ENCODE results near the gene TMPRSS3. TPM values are rescaled to one million over a fixed set of nuclear protein-coding genes. Genes with fewer than 3 reads are reported as not detected.

TMPRSS3 gene
- total RNA-seq, 2 experiments from 2014 or later, result 49.1 to 50.7 TPM

GRCh38 chr21:42392731-42393442, 3.0 kb downstream of the TMPRSS3 start:
- no peaks in the 10 kb centered on the region for H3K27me3 Mint-ChIP-seq
- peaks cover 84% of the 10 kb centered on the region for H3K36me3 Mint-ChIP-seq
- peak overlapping the region; percentile 51 for H3K4me3 Mint-ChIP-seq
- H3K27ac Mint-ChIP-seq, result peak overlapping the region; percentile 85
- no peak for DNase-seq
- H3K4me1 Mint-ChIP-seq, result peaks cover 61% of the 10 kb centered on the region
- H3K9me3 Mint-ChIP-seq, result no peaks in the 10 kb centered on the region

- H3K4me1 Mint-ChIP-seq, result peaks cover 62% of the 10 kb centered on the region
- H3K36me3 Mint-ChIP-seq, result peaks cover 82% of the 10 kb centered on the region
- no peak overlapping the region for H3K27ac Mint-ChIP-seq
- H3K9me3 Mint-ChIP-seq, result no peaks in the 10 kb centered on the region
- no peak overlapping the region for H3K4me3 Mint-ChIP-seq
- no peak for DNase-seq
- no peaks in the 10 kb centered on the region for H3K27me3 Mint-ChIP-seq
Observed at GRCh38 chr21:42391297-42391696, 4.6 kb downstream of the TMPRSS3 start.

GRCh38 chr21:42390696-42391095, 5.2 kb downstream of the TMPRSS3 start:
- Mint-ChIP-seq H3K9me3 (no peaks in the 10 kb centered on the region), H3K27me3 (no peaks in the 10 kb centered on the region), H3K27ac (no peak overlapping the region), H3K4me3 (no peak overlapping the region), H3K4me1 (peaks cover 62% of the 10 kb centered on the region), H3K36me3 (peaks cover 84% of the 10 kb centered on the region)
- DNase-seq, result no peak

- DNase-seq, result no peak
- Mint-ChIP-seq H3K27ac (no peak overlapping the region), H3K36me3 (peaks cover 84% of the 10 kb centered on the region), H3K27me3 (no peaks in the 10 kb centered on the region), H3K9me3 (no peaks in the 10 kb centered on the region), H3K4me3 (no peak overlapping the region), H3K4me1 (peaks cover 62% of the 10 kb centered on the region)
Observed at GRCh38 chr21:42390193-42390592, 5.7 kb downstream of the TMPRSS3 start.

GRCh38 chr21:42389449-42389835, 6.4 kb downstream of the TMPRSS3 start:
- no peak for DNase-seq
- Mint-ChIP-seq H3K4me1 (peaks cover 63% of the 10 kb centered on the region), H3K27ac (no peak overlapping the region), H3K9me3 (no peaks in the 10 kb centered on the region), H3K27me3 (no peaks in the 10 kb centered on the region), H3K36me3 (peaks cover 82% of the 10 kb centered on the region), H3K4me3 (no peak overlapping the region)

- H3K4me3 Mint-ChIP-seq, result no peak overlapping the region
- no peak overlapping the region for H3K27ac Mint-ChIP-seq
- H3K27me3 Mint-ChIP-seq, result no peaks in the 10 kb centered on the region
- H3K4me1 Mint-ChIP-seq, result peaks cover 66% of the 10 kb centered on the region
- no peak for DNase-seq
- no peaks in the 10 kb centered on the region for H3K9me3 Mint-ChIP-seq
- peaks cover 86% of the 10 kb centered on the region for H3K36me3 Mint-ChIP-seq
Observed at GRCh38 chr21:42388740-42389448, 7.0 kb downstream of the TMPRSS3 start.

- H3K4me3 Mint-ChIP-seq, result no peak overlapping the region
- H3K27me3 Mint-ChIP-seq, result no peaks in the 10 kb centered on the region
- no peak for DNase-seq
- H3K27ac Mint-ChIP-seq, result no peak overlapping the region
- peaks cover 91% of the 10 kb centered on the region for H3K36me3 Mint-ChIP-seq
- no peaks in the 10 kb centered on the region for H3K9me3 Mint-ChIP-seq
- peaks cover 58% of the 10 kb centered on the region for H3K4me1 Mint-ChIP-seq
Observed at GRCh38 chr21:42387843-42388340, 8.0 kb downstream of the TMPRSS3 start.

GRCh38 chr21:42387164-42387563, 8.7 kb downstream of the TMPRSS3 start:
- peaks cover 53% of the 10 kb centered on the region for H3K4me1 Mint-ChIP-seq
- DNase-seq, result no peak
- H3K4me3 Mint-ChIP-seq, result no peak overlapping the region
- no peak overlapping the region for H3K27ac Mint-ChIP-seq
- H3K9me3 Mint-ChIP-seq, result peaks cover 5% of the 10 kb centered on the region
- H3K27me3 Mint-ChIP-seq, result no peaks in the 10 kb centered on the region
- peaks cover 91% of the 10 kb centered on the region for H3K36me3 Mint-ChIP-seq

- Mint-ChIP-seq H3K4me3 (no peak overlapping the region), H3K9me3 (peaks cover 12% of the 10 kb centered on the region), H3K36me3 (peaks cover 91% of the 10 kb centered on the region), H3K4me1 (peaks cover 46% of the 10 kb centered on the region), H3K27me3 (no peaks in the 10 kb centered on the region), H3K27ac (no peak overlapping the region)
- DNase-seq, result no peak
Observed at GRCh38 chr21:42386034-42386591, 9.7 kb downstream of the TMPRSS3 start.

- H3K27ac Mint-ChIP-seq, result no peak overlapping the region
- no peaks in the 10 kb centered on the region for H3K27me3 Mint-ChIP-seq
- peaks cover 12% of the 10 kb centered on the region for H3K9me3 Mint-ChIP-seq
- peaks cover 43% of the 10 kb centered on the region for H3K4me1 Mint-ChIP-seq
- DNase-seq, result no peak
- peaks cover 88% of the 10 kb centered on the region for H3K36me3 Mint-ChIP-seq
- no peak overlapping the region for H3K4me3 Mint-ChIP-seq
Observed at GRCh38 chr21:42385619-42386018, 10.2 kb downstream of the TMPRSS3 start.

GRCh38 chr21:42384989-42385388, 10.9 kb downstream of the TMPRSS3 start:
- Mint-ChIP-seq H3K4me1 (peaks cover 37% of the 10 kb centered on the region), H3K36me3 (peaks cover 88% of the 10 kb centered on the region)

GRCh38 chr21:42384156-42384945, 11.5 kb downstream of the TMPRSS3 start:
- no peak overlapping the region for H3K27ac Mint-ChIP-seq
- no peak for DNase-seq
- peaks cover 88% of the 10 kb centered on the region for H3K36me3 Mint-ChIP-seq
- peaks cover 31% of the 10 kb centered on the region for H3K4me1 Mint-ChIP-seq
- peaks cover 12% of the 10 kb centered on the region for H3K9me3 Mint-ChIP-seq
- no peaks in the 10 kb centered on the region for H3K27me3 Mint-ChIP-seq
- H3K4me3 Mint-ChIP-seq, result no peak overlapping the region

More at GRCh38 chr21:42384989-42385388, 10.9 kb downstream of the TMPRSS3 start:
- H3K27me3 Mint-ChIP-seq, result no peaks in the 10 kb centered on the region
- H3K9me3 Mint-ChIP-seq, result peaks cover 12% of the 10 kb centered on the region
- no peak for DNase-seq
- H3K4me3 Mint-ChIP-seq, result no peak overlapping the region
- peak overlapping the region; percentile 64 for H3K27ac Mint-ChIP-seq

GRCh38 chr21:42383331-42383730, 12.5 kb downstream of the TMPRSS3 start:
- H3K36me3 Mint-ChIP-seq, result peaks cover 80% of the 10 kb centered on the region
- H3K9me3 Mint-ChIP-seq, result peaks cover 12% of the 10 kb centered on the region
- H3K4me3 Mint-ChIP-seq, result no peak overlapping the region
- H3K27ac Mint-ChIP-seq, result no peak overlapping the region
- no peaks in the 10 kb centered on the region for H3K27me3 Mint-ChIP-seq
- no peak for DNase-seq
- peaks cover 25% of the 10 kb centered on the region for H3K4me1 Mint-ChIP-seq

- Mint-ChIP-seq H3K36me3 (peaks cover 77% of the 10 kb centered on the region), H3K9me3 (peaks cover 12% of the 10 kb centered on the region), H3K4me1 (peaks cover 21% of the 10 kb centered on the region), H3K4me3 (no peak overlapping the region), H3K27me3 (no peaks in the 10 kb centered on the region), H3K27ac (peak overlapping the region; percentile 8)
- DNase-seq, result no peak
Observed at GRCh38 chr21:42382915-42383314, 12.9 kb downstream of the TMPRSS3 start.
